Upper lobe of left lung (tissue), 6 donors: Measurements from ENCODE around the gene TUBB4A. TPM values are rescaled to one million over a fixed set of nuclear protein-coding genes. Genes with fewer than 3 reads are reported as not detected.

Experiments
- ATAC-seq, 2 donors: fragments of 200-7000 bp; cut with Tn5 transposase; one replicate each; pipeline ENCODE4 v1.9.1; 2022; ENCODE audit warnings: mild to moderate bottlenecking in 2 of 2, moderate library complexity in 2 of 2; ENCODE audit not compliant: low FRiP score in 2 of 2
- DNase-seq, 2 donors: peaks; one replicate each; pipeline ENCODE4 v3.0.0-alpha.2; 2019 to 2020
- H3K27ac ChIP-seq, 4 donors: fragments of 200-600 bp; sonication (generic); one replicate each; pipeline ENCODE4 v1.5.1; 2016 to 2019
- H3K27me3 ChIP-seq, 4 donors: fragments of 200-600 bp; sonication (generic); one replicate each; pipeline ENCODE4 v1.5.1; 2017 to 2019
- H3K36me3 ChIP-seq, 4 donors: fragments of 200-600 bp; sonication (generic); one replicate each; pipeline ENCODE4 v1.5.1; 2016 to 2019
- H3K4me1 ChIP-seq, 4 donors: fragments of 200-600 bp; sonication (generic); one replicate each; pipeline ENCODE4 v1.5.1; 2018 to 2019
- H3K4me3 ChIP-seq, 4 donors: fragments of 200-600 bp; sonication (generic); one replicate each; pipeline ENCODE4 v1.5.1; 2017 to 2019; ENCODE audit warnings: mild to moderate bottlenecking in 2 of 4, moderate library complexity in 1 of 4
- H3K9me3 ChIP-seq, 4 donors: fragments of 200-600 bp; sonication (generic); one replicate each; pipeline ENCODE4 v1.5.1; 2018 to 2019
- CTCF ChIP-seq, 6 experiments: fragments of 450-650 bp in 4 of 6; fragments of 200-600 bp in 2 of 6; sonication (generic) in 2 of 6; IDR thresholded peaks; one replicate each; pipeline ENCODE4 v1.5.1; 2016 to 2019; ENCODE audit warnings: antibody characterized with exemption in 6 of 6
- EP300 ChIP-seq, 4 donors: sonication (generic); formaldehyde crosslinking; IDR thresholded peaks; one replicate each; pipeline ENCODE4 v1.5.1; 2017; ENCODE audit warnings: antibody characterized with exemption in 4 of 4, control low read depth in 2 of 4
- POLR2A ChIP-seq, 4 donors: fragments of 450-650 bp; IDR thresholded peaks; one replicate each; pipeline ENCODE4 v1.5.1; 2016 to 2017; ENCODE audit warnings: antibody characterized with exemption in 4 of 4, mild to moderate bottlenecking in 2 of 4
- POLR2AphosphoS5 ChIP-seq, 2 donors: sonication (generic); formaldehyde crosslinking; IDR thresholded peaks; one replicate each; pipeline ENCODE4 v1.5.1; 2017; ENCODE audit warnings: antibody characterized with exemption in 2 of 2
- WGBS, 2 donors: methylation state at CpG; one replicate each; pipeline ENCODE4 v1.1.5; 2017 to 2018; 5-methylcytosine and 5-hydroxymethylcytosine counted together
- total RNA-seq, 6 donors: library from RNA; depleted of rRNA in 4 of 6; stranded (reverse); fragments of >200 nt in 4 of 6; gene quantifications; one replicate each; pipeline versions ENCODE4 v1.1.0 to v1.2.1, GENCODE V29; 2016 to 2021
- donor health status: DM: no; HTN: no; CAD: no; lungs with moderate emphysema.
- donor health status: DM: no; HTN: yes; CAD: no; lungs with severe emphysema.

Gene TUBB4A
- total RNA-seq, 6 donors from 2014 or later = 0.54 to 1.5 (median 0.76) TPM; not detected in 1

- TF ChIP-seq POLR2A (IDR thresholded peaks at IDR 0.05) = no peak
- TF ChIP-seq CTCF (IDR thresholded peaks at IDR 0.05) = no peak
- TF ChIP-seq POLR2AphosphoS5 (IDR thresholded peaks at IDR 0.05) = no peak
- no peak for TF ChIP-seq EP300 (IDR thresholded peaks at IDR 0.05)
- WGBS, 2 donors = 91% methylated on average over 4 of the region's 4 CpGs
- H3K9me3 ChIP-seq = peaks cover 0 to 10% (median 3%) of the 10 kb centered on the region in 4 donors
- no peaks in the 10 kb centered on the region for H3K4me1 ChIP-seq
- H3K27ac ChIP-seq = no peak overlapping the region
- no peaks in the 10 kb centered on the region for H3K36me3 ChIP-seq
- no peaks in the 10 kb centered on the region for H3K27me3 ChIP-seq
- ATAC-seq = no peak
- no peak overlapping the region for H3K4me3 ChIP-seq
- DNase-seq = no peak
Observed at GRCh38 chr19:6491802-6492592, 10.1 kb downstream of the TUBB4A start.

GRCh38 chr19:6490134-6490533 lies 12.0 kb downstream of the TUBB4A start:
- Histone ChIP-seq H3K36me3 (no peaks in the 10 kb centered on the region), H3K9me3 (peaks cover 0 to 10% (median 3%) of the 10 kb centered on the region in 4 donors), H3K4me1 (no peaks in the 10 kb centered on the region), H3K4me3 (no peak overlapping the region), H3K27me3 (no peaks in the 10 kb centered on the region), H3K27ac (no peak overlapping the region)
- 72 to 74% methylated on average over 2 of the region's 2 CpGs for WGBS, 2 donors
- no peak for TF ChIP-seq POLR2AphosphoS5 (IDR thresholded peaks at IDR 0.05)
- no peak for TF ChIP-seq POLR2A (IDR thresholded peaks at IDR 0.05)
- no peak for TF ChIP-seq EP300 (IDR thresholded peaks at IDR 0.05)
- TF ChIP-seq CTCF (IDR thresholded peaks at IDR 0.05) = no peak
- no peak for DNase-seq
- ATAC-seq = no peak

GRCh38 chr19:6489278-6490061 lies 12.6 kb downstream of the TUBB4A start:
- no peak for ATAC-seq

GRCh38 chr19:6484831-6485230 lies 17.3 kb downstream of the TUBB4A start:
- no peaks in the 10 kb centered on the region for H3K27me3 ChIP-seq
- H3K9me3 ChIP-seq = no peaks in the 10 kb centered on the region
- TF ChIP-seq EP300 (IDR thresholded peaks at IDR 0.05) (no peak), CTCF (IDR thresholded peaks at IDR 0.05) (no peak), POLR2AphosphoS5 (IDR thresholded peaks at IDR 0.05) (no peak), POLR2A (IDR thresholded peaks at IDR 0.05) (no peak)
- no peak overlapping the region for H3K4me3 ChIP-seq
- 91 to 92% methylated on average over 7 of the region's 7 CpGs for WGBS, 2 donors
- ATAC-seq (no peak), DNase-seq (no peak)
- H3K4me1 ChIP-seq = no peaks in the 10 kb centered on the region
- no peaks in the 10 kb centered on the region for H3K36me3 ChIP-seq
- H3K27ac ChIP-seq = no peak overlapping the region

More at GRCh38 chr19:6489278-6490061, 12.6 kb downstream of the TUBB4A start:
- no peak overlapping the region for H3K27ac ChIP-seq
- peak overlapping the region in 1 of 4 donors; percentile 9 for H3K4me3 ChIP-seq
- no peaks in the 10 kb centered on the region for H3K36me3 ChIP-seq
- no peak for DNase-seq
- TF ChIP-seq EP300 (IDR thresholded peaks at IDR 0.05) (no peak), CTCF (IDR thresholded peaks at IDR 0.05) (no peak), POLR2A (IDR thresholded peaks at IDR 0.05) (no peak), POLR2AphosphoS5 (IDR thresholded peaks at IDR 0.05) (no peak)
- no peaks in the 10 kb centered on the region for H3K4me1 ChIP-seq
- 49% methylated on average over 13 to 14 of the region's 15 CpGs for WGBS, 2 donors
- peaks cover 0 to 10% (median 3%) of the 10 kb centered on the region in 4 donors for H3K9me3 ChIP-seq
- H3K27me3 ChIP-seq = no peaks in the 10 kb centered on the region
